HPDE6-E6E7 (cell line): ENCODE results near the gene CCDC47.
A peak's percentile ranks its signal among the peaks of the same experiment; 100 is the strongest.
"Not testable (repeated sequence)": the region's sequence is repeated elsewhere in the genome, so short reads cannot be mapped to it uniquely, and the experiment has no call there.

Source experiments
- DNase-seq: peaks from one replicate; pipeline ENCODE4 v3.0.0; 2011; ENCODE audit warnings: missing footprints; ENCODE audit errors: extremely low spot score

CCDC47 gene

GRCh38 chr17:63773272-63774140 lies at the start of gene CCDC47:
Gene CCDC47 (minus strand): TSS chr17:63773597. CDS start chr17:63766175, 7,422 bp downstream.
- peak; percentile 99 for DNase-seq

GRCh38 chr17:63822537-63822936 lies 49.1 kb upstream of the CCDC47 start:
- no peak for DNase-seq

GRCh38 chr17:63821804-63822203 lies 48.4 kb upstream of the CCDC47 start:
- DNase-seq: no peak

GRCh38 chr17:63820963-63821561 lies 47.7 kb upstream of the CCDC47 start:
- no peak for DNase-seq

DNA sequence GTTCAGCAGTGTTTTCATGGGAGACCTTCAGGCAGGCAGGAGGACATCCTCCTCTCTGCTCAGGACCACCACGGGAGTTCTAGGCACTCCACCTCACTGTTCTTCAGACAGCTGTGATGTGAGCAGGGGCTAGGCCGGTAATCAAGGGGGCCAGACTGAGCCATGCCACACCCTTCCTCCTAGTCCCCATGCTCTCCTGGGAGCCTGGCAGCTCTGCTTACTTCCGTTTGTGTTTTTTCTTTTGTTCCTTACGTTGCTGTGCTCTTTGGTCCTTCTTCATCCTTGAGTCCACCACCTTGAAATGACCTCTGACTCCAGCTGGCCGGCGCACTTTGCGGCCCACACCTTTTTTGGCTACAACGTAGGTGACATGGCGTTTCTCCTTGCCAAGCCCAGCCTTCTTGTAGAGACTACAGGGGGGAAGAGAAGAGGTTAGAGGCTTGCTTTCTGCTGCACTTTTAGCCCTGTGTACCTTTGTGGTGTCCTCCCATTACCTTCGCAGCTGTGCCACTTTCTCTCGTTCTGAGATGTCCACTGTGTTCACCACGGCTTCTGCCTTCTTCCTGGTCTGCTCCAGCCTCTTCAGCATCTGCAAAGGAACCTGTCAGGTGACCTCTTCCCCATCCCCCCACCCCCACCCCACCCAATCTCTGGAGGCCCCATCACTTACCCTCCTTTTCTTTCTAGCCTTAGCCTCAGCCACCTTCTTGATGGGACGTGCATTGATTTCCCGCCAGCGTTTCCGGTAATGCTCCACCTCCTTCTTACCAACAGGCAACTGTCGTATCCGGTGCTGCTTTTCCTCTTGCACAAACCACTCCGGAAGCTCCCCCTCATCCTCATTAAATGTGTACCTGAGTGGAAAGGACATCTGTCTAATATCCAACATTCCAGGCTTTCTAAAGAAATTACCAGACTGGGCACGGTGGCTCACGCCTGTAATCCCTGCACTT lies 46.5 kb upstream of the CCDC47 start:
- no peak for DNase-seq

GRCh38 chr17:63819131-63819530 lies 45.7 kb upstream of the CCDC47 start:
- no peak for DNase-seq

GRCh38 chr17:63817736-63818385 lies 44.5 kb upstream of the CCDC47 start:
- no peak for DNase-seq

- DNase-seq: no peak
Measured at GRCh38 chr17:63816669-63817068, 43.3 kb upstream of the CCDC47 start.

DNA sequence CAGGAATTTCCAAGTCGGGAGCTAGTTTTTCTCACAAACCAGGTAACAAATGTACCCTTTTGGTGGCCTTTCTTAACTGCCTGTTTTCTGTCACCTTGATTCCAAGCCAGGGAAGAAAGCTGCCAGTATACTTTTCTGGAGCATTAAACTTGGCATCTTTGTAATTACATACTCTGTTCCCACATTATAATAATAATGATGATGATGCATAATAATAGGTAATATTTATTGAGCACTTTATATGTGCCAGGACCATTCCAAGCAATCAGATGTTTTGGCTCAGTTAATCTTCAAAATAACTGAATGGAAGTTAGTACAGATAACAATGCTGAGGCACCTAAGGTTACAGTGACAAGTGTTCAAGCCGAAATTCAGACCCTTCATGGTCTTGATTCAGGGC lies 42.7 kb upstream of the CCDC47 start:
- no peak for DNase-seq

- DNase-seq: no peak
Measured at GRCh38 chr17:63809970-63810369, 36.6 kb upstream of the CCDC47 start.

DNA sequence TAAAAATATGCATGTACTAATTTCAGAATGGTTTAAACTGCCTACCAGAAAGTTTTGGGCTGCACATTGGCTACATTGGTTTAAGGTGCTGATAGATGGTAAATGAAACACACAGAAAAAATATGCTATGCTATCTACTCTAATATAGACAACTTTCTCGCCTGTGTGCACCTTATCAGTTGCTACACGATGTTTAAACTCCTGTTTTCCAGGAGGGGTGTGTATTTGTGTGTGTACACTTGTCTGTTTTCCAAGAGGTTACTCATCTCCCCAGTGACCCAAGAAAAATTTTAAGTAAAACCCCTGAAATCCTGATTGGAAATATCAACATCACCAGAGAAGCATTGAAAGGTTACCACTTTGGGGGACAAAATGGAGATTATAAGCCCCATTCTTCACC lies 32.2 kb upstream of the CCDC47 start:
- no peak for DNase-seq

GRCh38 chr17:63804328-63804727 lies 30.9 kb upstream of the CCDC47 start:
- DNase-seq: no peak

DNA sequence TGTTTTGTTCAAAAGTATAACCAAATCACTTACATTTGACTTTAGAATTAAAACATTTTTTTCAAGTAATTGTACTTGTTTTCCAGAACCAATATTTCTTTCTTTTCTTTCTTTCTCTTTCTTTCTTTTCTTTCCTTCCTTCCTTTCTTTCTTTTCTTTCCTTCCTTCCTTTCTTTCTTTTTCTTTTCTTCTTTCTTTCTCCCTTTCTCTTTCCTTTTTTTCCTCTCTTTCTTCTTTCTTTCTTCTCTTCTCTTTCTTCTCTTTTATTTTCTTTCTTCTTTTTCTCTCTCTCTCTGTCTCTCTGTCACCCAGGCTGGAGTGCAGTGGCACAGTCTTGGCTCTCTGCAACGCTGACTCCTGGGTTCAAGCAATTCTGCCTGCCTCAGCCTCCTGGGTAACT lies 27.4 kb upstream of the CCDC47 start:
- DNase-seq: no peak

DNA sequence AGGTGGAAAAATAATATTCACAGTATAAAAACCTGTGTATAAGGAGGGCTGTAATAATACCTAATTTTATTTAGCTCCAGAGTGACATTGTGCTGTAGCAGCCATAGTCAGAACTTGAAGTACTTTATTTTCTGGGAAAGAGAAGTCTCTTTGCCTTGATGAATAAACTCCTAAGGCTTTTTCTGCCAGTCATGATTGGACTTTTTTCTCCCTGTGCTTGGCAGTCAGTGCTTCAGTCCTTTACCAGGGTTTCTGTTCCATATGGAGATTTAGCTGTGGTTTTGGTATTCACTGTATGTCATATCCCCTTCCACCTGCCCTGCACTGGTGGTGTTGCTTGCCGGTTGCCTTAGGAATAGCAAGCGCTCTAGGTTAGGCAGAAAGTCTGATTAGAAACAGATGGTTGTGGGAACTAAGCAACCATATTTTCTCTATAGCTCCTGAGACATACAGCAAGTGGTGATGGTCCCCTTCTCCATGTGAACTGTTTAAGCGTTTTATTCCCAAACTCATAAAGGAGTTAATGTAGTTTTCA lies 25.2 kb upstream of the CCDC47 start:
- no peak for DNase-seq

GRCh38 chr17:63796375-63796774 lies 23.0 kb upstream of the CCDC47 start:
- not testable (repeated sequence) for DNase-seq

DNA sequence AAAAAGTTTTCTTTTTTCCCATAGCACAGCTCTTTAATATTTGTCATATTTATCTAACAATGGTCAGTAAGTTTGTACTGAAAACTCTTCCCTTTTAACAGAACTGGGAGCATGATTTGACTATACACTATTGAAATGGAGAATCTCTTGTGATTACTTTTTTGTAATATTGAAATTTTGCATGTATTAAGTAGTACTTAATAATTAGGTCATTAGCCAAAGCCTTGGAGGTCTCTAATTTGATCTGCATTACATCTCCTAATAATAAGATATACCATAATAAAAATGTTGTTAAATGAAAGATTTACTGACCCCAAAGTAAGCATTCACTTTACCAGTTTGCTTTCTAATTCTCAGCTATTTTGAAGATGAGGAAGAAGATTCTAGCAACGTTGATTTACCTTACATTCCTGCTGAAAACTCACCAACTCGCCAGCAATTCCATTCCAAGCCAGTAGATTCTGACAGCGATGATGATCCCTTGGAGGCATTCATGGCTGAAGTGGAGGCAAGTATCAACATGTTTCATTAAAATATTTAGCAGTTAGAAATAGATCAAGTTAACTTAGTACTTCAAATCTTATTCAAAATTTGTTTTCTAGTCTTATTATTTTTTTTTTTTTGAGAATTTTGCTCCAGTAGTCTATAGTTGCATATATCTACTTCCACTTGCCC lies 18.8 kb upstream of the CCDC47 start:
- DNase-seq: peak; percentile 50

- no peak for DNase-seq
Measured at GRCh38 chr17:63790057-63790456, 16.7 kb upstream of the CCDC47 start.

DNA sequence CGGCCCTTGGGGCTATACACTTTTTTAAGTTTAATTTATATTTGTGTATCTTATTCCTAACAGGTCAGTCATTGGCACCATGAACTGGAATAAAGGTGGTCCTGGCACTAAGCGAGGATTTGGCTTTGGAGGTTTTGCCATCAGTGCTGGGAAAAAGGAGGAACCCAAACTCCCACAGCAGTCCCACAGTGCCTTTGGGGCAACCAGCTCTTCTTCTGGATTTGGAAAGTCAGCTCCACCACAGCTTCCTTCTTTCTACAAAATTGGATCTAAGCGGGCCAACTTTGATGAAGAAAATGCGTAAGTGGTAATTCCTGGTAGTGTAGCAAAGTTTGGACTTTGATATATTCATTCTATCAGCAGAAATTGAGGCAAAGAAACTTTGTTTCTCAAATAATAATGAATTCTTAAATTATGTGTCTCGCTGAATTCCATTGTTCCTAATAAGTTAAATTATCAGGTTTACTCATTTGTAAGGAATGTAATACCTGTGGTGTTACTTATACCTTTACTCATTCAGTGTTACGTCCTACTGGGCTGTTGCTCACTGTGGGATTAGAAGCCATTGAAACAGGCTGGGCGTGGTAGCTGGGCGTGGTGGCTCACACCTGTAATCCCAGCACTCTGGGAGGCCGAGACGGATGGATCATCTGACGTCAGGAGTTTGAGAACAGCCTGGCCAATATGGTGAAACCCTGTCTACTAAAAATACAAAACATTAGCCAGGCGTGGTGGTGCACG lies 13.7 kb upstream of the CCDC47 start:
- peak; percentile 88 for DNase-seq

- DNase-seq: no peak
Measured at GRCh38 chr17:63786117-63786516, 12.7 kb upstream of the CCDC47 start.

DNA sequence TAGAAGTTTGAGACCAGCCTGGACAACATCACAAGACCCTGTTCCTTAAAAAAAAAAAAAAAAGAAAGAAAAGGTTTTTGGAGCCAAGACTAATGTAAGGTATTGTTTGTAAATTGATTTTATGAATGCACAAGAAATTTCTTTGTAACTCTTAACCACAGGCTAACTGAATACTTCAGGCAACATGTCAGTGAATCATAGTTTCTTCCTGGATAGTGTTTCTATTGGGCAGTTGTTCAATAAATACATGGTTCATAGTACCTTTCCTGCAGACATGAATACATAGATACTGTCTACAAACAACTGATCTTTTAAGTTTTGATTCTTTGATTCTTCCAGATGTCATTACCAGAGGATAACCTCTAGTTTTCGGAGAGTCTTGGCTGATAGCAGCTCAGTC lies 12.2 kb upstream of the CCDC47 start:
- DNase-seq: peak; percentile 50
